Immature natural killer cell (primary cell): ENCODE results near the gene TMEM26. TPM values are rescaled to one million over a fixed set of nuclear protein-coding genes. Genes with fewer than 3 reads are reported as not detected.

Source experiments
- DNase-seq, 3 donors: peaks; one replicate each; pipeline ENCODE4 v3.0.0; 2022; ENCODE audit warnings: mixed read lengths in 1 of 3
- H3K27ac Mint-ChIP-seq, 6 donors: one replicate each; pipeline ENCODE4 v1.8.0; 2020; ENCODE audit warnings: mixed read lengths in 6 of 6, mild to moderate bottlenecking in 5 of 6, inconsistent platforms in 4 of 6, moderate library complexity in 3 of 6
- H3K27me3 Mint-ChIP-seq, 3 donors: one replicate each; pipeline ENCODE4 v1.8.0; 2020 to 2021; ENCODE audit warnings: low read depth in 3 of 3, mild to moderate bottlenecking in 3 of 3, mixed read lengths in 3 of 3, moderate library complexity in 3 of 3, inconsistent platforms in 1 of 3
- H3K36me3 Mint-ChIP-seq, 3 donors: one replicate each; pipeline ENCODE4 v1.8.0; 2020; ENCODE audit warnings: mixed read lengths in 3 of 3, inconsistent platforms in 2 of 3, mild to moderate bottlenecking in 2 of 3
- H3K4me1 Mint-ChIP-seq, 2 donors: one replicate each; pipeline ENCODE4 v1.8.0; 2020; ENCODE audit warnings: inconsistent platforms in 2 of 2, mild to moderate bottlenecking in 2 of 2, mixed read lengths in 2 of 2, moderate library complexity in 1 of 2
- H3K4me3 Mint-ChIP-seq, 5 donors: one replicate each; pipeline ENCODE4 v1.8.0; 2020; ENCODE audit warnings: mild to moderate bottlenecking in 5 of 5, mixed read lengths in 5 of 5, inconsistent platforms in 3 of 5, moderate library complexity in 3 of 5
- H3K9me3 Mint-ChIP-seq, 6 donors: one replicate each; pipeline ENCODE4 v1.8.0; 2020; ENCODE audit warnings: mild to moderate bottlenecking in 6 of 6, mixed read lengths in 6 of 6, inconsistent platforms in 4 of 6, moderate library complexity in 3 of 6
- polyA plus RNA-seq, 3 donors: library from polyadenylated mRNA; unstranded; fragments of 300-500 nt; fragmentation: Illumina TruSeq; gene quantifications; one replicate each; pipeline ENCODE4 v1.2.3, GENCODE V29; 2021

Gene TMEM26
- polyA plus RNA-seq, 3 donors from 2014 or later, result not detected

DNA sequence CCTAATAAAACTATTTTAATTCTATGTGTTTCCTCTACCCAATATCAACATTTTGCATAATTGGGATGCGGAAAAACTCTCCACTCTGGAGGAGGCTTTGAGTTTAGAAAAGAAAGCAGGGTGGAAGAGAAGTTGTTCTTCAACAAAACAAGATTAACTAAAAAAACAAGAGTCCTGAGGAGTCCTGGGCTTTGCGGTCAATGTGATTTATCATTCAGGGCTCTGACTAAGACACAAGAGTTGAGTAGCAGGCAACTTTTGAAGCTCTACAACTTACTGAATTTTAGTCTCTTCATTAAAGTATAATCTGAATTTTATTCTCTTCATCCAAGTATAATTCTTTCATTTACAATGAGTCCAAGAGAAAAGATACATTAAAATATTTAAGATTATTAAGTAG is 18.3 kb upstream of the TMEM26 start:
- Mint-ChIP-seq H3K4me1 (no peaks in the 10 kb centered on the region), H3K27me3 (peaks cover 0 to 5% (median 2%) of the 10 kb centered on the region in 3 donors), H3K9me3 (peaks cover 0 to 4% (median 0%) of the 10 kb centered on the region in 6 donors), H3K4me3 (no peak overlapping the region), H3K36me3 (no peaks in the 10 kb centered on the region), H3K27ac (no peak overlapping the region)
- DNase-seq, result no peak

DNA sequence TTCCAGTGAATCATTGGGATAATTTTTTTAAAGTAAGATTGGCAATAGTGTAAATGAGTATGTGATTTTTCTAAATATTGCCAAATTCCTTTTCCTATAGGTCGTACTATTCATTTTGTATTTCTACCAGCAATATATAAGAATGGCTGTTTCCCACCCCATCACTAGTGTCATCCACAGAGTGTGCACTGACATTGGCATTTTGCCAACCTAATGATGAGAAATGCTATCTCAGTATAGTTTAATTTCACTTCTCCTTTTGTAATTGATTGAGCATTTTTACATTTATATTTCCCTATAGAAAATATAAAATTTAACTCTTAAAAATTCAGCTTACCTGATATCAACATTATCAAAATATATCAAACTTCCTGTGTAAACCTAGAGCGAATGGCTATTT is 17.6 kb upstream of the TMEM26 start:
- DNase-seq, result no peak
- Mint-ChIP-seq H3K27ac (no peak overlapping the region), H3K36me3 (no peaks in the 10 kb centered on the region), H3K4me3 (no peak overlapping the region), H3K4me1 (no peaks in the 10 kb centered on the region), H3K9me3 (peaks cover 0 to 2% (median 0%) of the 10 kb centered on the region in 6 donors), H3K27me3 (peaks cover 0 to 5% (median 2%) of the 10 kb centered on the region in 3 donors)

DNA sequence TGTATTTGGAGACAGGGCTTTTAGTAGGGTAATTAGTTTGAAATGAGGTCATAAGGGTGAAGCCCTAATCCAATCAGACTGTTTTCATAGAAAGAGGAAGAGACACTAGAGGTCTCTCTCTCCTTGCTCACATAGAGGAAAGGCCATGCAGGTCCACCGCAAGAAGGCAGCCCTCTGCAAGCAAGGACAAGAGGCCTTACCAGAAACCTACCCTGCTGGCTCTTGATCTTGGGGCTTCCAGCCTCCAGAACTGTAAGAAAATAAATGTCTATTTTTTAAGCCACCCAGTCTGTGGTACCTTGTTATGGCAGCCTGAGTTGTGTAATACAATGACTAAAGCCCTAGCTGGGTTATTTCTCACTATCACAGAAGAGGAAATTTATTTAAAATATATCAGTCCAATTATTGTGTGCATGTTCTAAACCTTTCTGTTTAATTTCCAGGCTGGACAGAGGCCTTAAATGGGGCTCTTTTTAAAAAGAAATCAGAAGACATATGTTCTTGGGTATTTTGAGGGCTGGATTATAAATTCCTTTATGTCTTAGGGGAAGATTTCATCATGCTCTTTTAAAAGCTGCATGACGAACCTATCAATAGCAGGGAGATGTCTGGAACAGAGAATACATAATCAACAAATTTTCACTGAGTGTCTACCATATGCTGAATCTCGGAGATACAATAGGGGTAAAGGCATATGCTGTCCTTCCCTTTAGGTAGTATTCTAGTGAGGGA is 12.9 kb upstream of the TMEM26 start:
- peaks cover 0 to 2% (median under 1%) of the 10 kb centered on the region in 3 donors for H3K27me3 Mint-ChIP-seq
- no peak for DNase-seq
- peaks cover 0 to 5% (median 0%) of the 10 kb centered on the region in 6 donors for H3K9me3 Mint-ChIP-seq
- H3K27ac Mint-ChIP-seq, result no peak overlapping the region
- H3K4me1 Mint-ChIP-seq, result no peaks in the 10 kb centered on the region
- no peak overlapping the region for H3K4me3 Mint-ChIP-seq
- no peaks in the 10 kb centered on the region for H3K36me3 Mint-ChIP-seq

DNA sequence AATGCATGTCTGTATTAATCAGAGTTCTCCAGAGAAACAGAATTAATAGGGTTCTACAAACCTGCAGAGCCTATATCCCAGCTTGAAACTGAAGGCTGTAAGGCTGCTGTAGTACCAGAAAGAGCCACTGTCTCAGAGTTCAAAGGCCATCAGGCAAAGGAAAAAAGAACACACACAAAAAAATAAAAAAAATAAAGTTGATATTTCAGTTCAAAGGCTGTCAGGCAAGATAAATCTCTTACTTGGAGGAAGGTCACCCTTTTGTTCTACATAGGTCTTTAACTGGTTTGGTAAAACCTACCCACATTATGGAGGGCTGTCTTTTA is 12.0 kb upstream of the TMEM26 start:
- Mint-ChIP-seq H3K27ac (no peak overlapping the region), H3K27me3 (peaks cover 2 to 3% (median 2%) of the 10 kb centered on the region in 3 donors), H3K4me1 (no peaks in the 10 kb centered on the region)

DNA sequence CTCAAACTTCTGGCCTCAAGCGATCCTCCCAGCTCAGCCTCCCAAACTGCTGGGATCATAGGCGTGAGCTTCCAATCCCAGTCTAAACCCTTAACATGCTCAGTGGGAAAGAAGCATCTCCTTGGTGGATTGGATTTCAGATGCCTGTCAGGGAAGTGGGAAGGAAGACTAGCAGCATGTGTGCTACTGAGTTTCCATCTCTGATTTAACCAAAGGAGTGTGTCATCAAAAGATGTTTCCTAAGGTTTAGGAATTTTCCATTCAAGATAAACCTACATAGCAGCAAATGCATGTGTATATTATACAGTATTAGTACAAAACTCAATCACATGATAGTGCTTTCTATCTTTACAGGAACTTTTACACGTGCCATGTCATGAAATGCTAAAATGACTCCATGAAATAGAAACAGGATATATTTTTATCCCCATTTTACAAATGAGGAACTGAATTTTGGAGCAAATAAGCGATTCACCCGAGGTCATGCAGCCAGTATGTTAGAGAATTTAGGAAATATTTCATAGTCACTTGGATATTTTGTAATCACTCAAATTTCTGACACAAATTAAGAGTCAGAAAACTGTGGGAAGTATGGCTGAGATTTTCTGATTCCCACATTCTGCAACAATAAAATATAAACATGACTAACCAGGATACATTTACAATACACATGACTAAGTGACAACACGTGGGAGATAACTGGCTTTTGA is 11.4 kb upstream of the TMEM26 start:
- Mint-ChIP-seq H3K27ac (no peak overlapping the region), H3K36me3 (no peaks in the 10 kb centered on the region), H3K4me3 (no peak overlapping the region), H3K27me3 (peaks cover 2 to 3% (median 2%) of the 10 kb centered on the region in 3 donors), H3K9me3 (peaks cover 0 to 5% (median 0%) of the 10 kb centered on the region in 6 donors), H3K4me1 (no peaks in the 10 kb centered on the region)
- DNase-seq, result no peak

More for the DNA sequence above, 12.0 kb upstream of the TMEM26 start:
- DNase-seq, result no peak
- Mint-ChIP-seq H3K36me3 (no peaks in the 10 kb centered on the region), H3K4me3 (no peak overlapping the region), H3K9me3 (peaks cover 0 to 5% (median 0%) of the 10 kb centered on the region in 6 donors)

DNA sequence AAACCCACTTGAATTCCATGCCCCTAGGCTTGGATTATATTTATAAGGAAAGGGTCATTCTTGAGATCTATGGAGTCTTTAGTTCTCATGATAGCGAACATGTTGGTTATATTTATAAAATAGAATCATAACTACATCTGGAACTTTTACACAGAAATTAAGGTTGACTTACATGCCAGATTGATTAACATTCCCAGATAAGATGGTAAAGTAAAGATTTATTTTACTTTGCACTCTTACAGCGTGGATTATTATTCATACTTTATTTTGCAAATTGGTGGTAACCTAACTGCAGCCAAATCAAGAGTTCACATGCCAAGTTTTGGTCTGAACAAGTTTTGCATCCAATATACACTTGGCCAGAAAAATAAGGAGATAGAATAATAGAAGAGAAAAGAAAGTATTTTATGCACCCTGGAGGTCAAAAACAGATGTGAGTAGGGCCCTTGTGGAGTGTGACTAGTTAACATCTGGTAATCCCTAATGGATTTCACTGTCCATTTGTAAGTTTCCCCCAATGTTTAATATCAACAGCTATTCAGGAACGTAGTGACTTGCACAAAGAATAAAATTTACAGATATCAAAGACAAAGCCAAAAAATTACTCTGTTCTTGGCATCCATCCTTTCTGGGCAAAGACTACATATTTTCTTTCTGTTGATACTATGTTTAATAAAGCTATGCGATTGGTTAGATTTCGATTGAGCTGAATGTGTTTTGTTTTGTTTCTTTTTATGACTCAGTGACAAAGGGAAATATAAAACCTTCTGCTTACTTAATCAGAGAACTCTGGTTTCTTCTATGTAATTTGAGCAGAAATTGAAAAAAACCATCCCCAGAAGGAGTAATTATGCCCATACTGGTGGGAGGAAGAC is 10.1 kb upstream of the TMEM26 start:
- H3K36me3 Mint-ChIP-seq, result no peaks in the 10 kb centered on the region

DNA sequence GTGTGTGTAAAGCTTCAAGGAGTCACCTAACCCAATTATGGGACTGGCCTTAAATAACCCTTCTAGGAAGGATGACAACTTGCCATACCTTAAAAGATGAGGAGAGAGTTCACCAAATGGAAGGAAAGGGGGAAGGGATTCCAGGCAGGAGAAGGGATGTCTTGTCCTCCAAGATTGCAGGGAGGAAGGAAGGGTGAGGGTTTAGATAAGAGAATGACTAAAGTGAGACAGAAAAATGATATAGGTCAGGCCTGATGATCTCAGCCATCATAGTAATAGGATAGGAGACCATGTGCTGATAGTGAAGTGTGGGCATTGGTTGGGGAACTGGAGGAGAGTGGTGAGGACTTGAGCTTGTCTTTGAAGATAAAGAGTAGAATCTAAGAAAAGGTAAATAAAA is 7.7 kb upstream of the TMEM26 start:
- no peak overlapping the region for H3K4me3 Mint-ChIP-seq

More for the DNA sequence above, 10.1 kb upstream of the TMEM26 start:
- Mint-ChIP-seq H3K27me3 (peaks cover 2 to 3% (median 3%) of the 10 kb centered on the region in 3 donors), H3K4me1 (no peaks in the 10 kb centered on the region), H3K9me3 (peaks cover 0 to 2% (median 0%) of the 10 kb centered on the region in 6 donors), H3K27ac (no peak overlapping the region), H3K4me3 (no peak overlapping the region)
- no peak for DNase-seq

DNA sequence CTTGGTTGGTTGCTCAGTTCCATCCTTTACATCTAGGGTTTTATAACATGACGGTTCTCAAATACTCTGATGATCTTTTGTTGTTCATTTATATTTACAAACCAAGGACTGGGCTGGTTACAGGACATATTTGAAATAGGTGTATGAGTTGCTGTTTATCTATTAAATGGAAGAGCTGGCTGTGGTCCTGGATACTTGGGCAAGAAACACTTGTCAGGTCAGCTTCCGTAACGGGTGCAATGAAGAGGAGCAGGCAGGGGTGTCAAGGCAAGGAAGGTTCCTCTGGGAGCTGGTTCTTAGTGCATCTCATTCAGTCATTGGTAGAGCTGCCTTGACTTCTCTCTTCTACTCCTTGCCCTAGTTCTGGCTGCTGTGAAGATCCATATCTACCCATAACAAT is 4.8 kb upstream of the TMEM26 start:
- H3K9me3 Mint-ChIP-seq, result peaks cover 0 to 5% (median 0%) of the 10 kb centered on the region in 6 donors
- peaks cover 2 to 14% (median 7%) of the 10 kb centered on the region in 3 donors for H3K27me3 Mint-ChIP-seq
- DNase-seq, result no peak
- H3K27ac Mint-ChIP-seq, result no peak overlapping the region
- H3K4me1 Mint-ChIP-seq, result no peaks in the 10 kb centered on the region
- no peak overlapping the region for H3K4me3 Mint-ChIP-seq
- H3K36me3 Mint-ChIP-seq, result no peaks in the 10 kb centered on the region

More for the DNA sequence above, 7.7 kb upstream of the TMEM26 start:
- no peaks in the 10 kb centered on the region for H3K36me3 Mint-ChIP-seq
- DNase-seq, result no peak
- peaks cover 0 to 2% (median 0%) of the 10 kb centered on the region in 6 donors for H3K9me3 Mint-ChIP-seq
- no peaks in the 10 kb centered on the region for H3K4me1 Mint-ChIP-seq
- no peak overlapping the region for H3K27ac Mint-ChIP-seq
- H3K27me3 Mint-ChIP-seq, result peaks cover 2 to 6% (median 4%) of the 10 kb centered on the region in 3 donors

DNA sequence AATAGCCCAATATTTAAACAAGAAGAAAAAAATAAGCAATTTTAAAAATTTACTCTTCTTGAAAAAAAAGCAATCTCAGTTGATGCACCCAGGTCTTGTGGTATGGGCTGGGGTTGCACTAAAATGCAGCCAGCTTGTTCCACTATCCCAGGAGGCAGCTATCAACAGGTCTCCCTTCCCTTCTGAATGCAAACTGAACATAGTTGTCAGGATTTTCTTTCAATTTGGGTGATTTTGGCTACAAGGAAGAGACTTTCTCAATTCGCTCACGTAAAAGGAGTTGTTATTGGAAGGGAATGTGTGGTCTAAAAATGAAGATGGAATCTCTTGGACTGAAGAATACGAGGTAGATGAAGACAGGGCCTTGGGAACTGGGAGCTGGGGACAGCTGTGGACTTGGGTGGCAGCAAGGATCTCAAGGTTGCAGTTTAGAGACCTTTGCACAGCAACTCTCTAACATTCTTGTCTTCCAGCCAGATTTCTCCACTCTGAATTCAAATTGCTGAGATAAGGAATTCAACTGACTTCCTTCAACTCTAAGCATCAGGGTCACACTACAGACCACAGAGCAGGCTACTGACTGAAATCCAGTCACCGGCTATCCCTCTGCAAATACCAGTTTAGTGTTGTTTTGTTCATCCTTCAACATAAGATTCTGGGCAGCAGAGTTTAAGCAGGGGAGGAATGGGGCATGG is 3.1 kb upstream of the TMEM26 start:
- peaks cover 11 to 19% (median 17%) of the 10 kb centered on the region in 3 donors for H3K27me3 Mint-ChIP-seq
- peaks cover 0 to 4% (median 0%) of the 10 kb centered on the region in 6 donors for H3K9me3 Mint-ChIP-seq
- H3K4me1 Mint-ChIP-seq, result peaks cover 10 to 14% of the 10 kb centered on the region in 2 donors
- no peaks in the 10 kb centered on the region for H3K36me3 Mint-ChIP-seq
- no peak overlapping the region for H3K4me3 Mint-ChIP-seq
- H3K27ac Mint-ChIP-seq, result no peak overlapping the region
- no peak for DNase-seq

DNA sequence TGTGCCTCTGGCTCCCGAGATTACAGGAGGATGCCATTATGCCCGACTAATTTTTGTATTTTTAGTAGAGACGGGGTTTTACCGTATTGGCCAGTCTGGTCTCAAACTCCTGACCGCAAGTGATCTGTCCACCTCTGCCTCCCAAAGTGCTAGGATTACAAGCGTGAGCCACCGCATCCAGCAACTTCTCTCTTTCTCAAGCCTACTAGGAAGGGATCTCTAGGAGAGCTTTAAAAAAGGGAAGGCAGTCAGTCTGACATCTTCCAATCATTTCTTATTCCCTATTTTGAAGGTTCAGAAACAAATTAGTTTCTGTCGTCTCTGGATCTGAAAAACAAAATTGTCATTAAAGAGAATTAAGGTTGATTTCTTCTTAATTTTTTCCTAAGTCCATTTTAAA is 2.5 kb upstream of the TMEM26 start:
- H3K36me3 Mint-ChIP-seq, result no peaks in the 10 kb centered on the region
- peaks cover 10 to 14% of the 10 kb centered on the region in 2 donors for H3K4me1 Mint-ChIP-seq
- H3K4me3 Mint-ChIP-seq, result no peak overlapping the region
- H3K9me3 Mint-ChIP-seq, result peaks cover 0 to 7% (median 0%) of the 10 kb centered on the region in 6 donors
- H3K27ac Mint-ChIP-seq, result no peak overlapping the region
- peaks cover 14 to 21% (median 14%) of the 10 kb centered on the region in 3 donors for H3K27me3 Mint-ChIP-seq
- DNase-seq, result no peak

DNA sequence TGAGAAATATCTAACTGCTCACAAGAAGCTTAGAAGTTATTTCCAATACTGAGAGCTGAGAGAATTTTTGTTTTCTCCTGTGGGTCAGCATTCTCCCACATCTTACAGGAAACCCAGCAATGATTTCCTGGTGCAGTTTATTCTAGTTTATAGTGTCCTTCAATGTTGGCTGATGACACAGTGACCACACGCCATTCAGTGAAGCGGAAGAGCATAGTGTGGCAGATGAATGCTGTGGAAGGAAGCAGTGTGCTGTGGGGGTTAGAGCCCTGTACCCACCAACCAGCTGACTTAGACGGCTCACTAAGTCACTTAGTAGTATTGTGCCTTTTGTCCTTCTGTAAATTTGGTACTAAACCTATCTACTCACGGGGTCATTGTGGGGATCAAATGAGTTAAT is 1.4 kb upstream of the TMEM26 start:
- no peak for DNase-seq
- Mint-ChIP-seq H3K27me3 (peaks cover 14 to 19% (median 14%) of the 10 kb centered on the region in 3 donors), H3K4me1 (peaks cover 10 to 14% of the 10 kb centered on the region in 2 donors), H3K9me3 (peaks cover 0 to 7% (median 0%) of the 10 kb centered on the region in 6 donors), H3K36me3 (no peaks in the 10 kb centered on the region), H3K27ac (no peak overlapping the region), H3K4me3 (no peak overlapping the region)

DNA sequence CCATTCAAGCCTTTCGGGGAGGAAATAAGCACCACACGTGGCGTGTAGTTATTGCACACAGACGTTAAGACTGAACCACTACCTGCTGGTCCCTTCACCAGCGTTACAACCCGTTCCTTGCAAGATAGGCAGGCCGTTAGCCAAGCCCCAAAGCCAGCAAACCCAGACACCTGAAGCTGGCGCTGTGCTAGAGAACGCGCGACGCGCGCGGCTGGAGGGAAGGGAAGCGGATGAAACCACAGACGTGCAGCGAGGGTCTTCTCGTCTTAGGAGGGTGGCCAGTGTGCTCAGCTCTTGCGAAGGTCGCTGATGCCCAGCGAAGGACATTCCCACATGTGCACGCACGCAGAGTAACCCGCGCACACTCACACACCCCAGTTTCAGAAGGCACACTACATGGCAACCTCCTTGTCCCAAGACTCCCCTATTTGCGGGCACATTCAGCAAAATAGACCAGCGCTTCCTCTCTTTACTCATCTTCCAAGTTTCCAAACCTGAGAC is 980 bp downstream of the TMEM26 start:
- no peak for DNase-seq
- no peaks in the 10 kb centered on the region for H3K36me3 Mint-ChIP-seq
- peaks cover 11 to 16% (median 12%) of the 10 kb centered on the region in 3 donors for H3K27me3 Mint-ChIP-seq
- H3K4me3 Mint-ChIP-seq, result peak overlapping the region in 3 of 5 donors; percentile 18 to 41 (median 35)
- H3K9me3 Mint-ChIP-seq, result peaks cover 0 to 7% (median 0%) of the 10 kb centered on the region in 6 donors
- H3K27ac Mint-ChIP-seq, result no peak overlapping the region
- H3K4me1 Mint-ChIP-seq, result peaks cover 10 to 14% of the 10 kb centered on the region in 2 donors

DNA sequence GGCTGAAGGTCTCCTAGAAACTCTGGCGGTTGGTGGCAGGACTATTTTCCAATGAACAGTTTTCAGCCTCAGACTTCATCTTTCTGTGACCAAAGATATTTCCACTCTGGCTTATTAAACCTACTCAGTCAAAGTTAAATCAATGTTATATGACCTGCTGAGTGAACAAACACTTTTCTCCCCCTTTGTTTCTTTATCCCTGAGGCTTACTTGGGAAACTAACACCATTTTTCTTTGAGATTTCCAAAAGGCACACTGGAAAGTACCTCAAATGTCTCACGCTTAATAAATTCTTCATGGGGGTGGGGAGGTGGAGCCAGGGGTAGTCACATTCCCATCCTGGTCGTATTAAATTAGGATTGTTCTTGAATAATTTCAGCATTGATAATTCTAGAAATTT is 1.8 kb downstream of the TMEM26 start:
- H3K4me1 Mint-ChIP-seq, result peaks cover 10 to 14% of the 10 kb centered on the region in 2 donors
- H3K36me3 Mint-ChIP-seq, result no peaks in the 10 kb centered on the region
- no peak for DNase-seq
- H3K4me3 Mint-ChIP-seq, result no peak overlapping the region
- peaks cover 11 to 17% (median 16%) of the 10 kb centered on the region in 3 donors for H3K27me3 Mint-ChIP-seq
- H3K27ac Mint-ChIP-seq, result no peak overlapping the region
- peaks cover 0 to 7% (median 0%) of the 10 kb centered on the region in 6 donors for H3K9me3 Mint-ChIP-seq
